Peyer's patch (tissue), 4 donors: Measurements from ENCODE around the gene ADH5.

Source experiments
- POLR2A ChIP-seq, 2 donors: fragments of 450-650 bp; IDR thresholded peaks; one replicate each; pipeline ENCODE4 v1.5.1; 2017; ENCODE audit warnings: antibody characterized with exemption in 2 of 2, mild to moderate bottlenecking in 2 of 2, moderate library complexity in 2 of 2
- TF ChIP-seq, protein P1 (sequence below), 6 experiments: fragments of 450-650 bp in 4 of 6; fragments of 200-600 bp in 2 of 6; sonication (generic) in 1 of 6; IDR thresholded peaks; one replicate each; pipeline ENCODE4 v1.5.1; 2017 to 2019; ENCODE audit warnings: antibody characterized with exemption in 6 of 6, mild to moderate bottlenecking in 3 of 6, moderate library complexity in 1 of 6

DNA sequence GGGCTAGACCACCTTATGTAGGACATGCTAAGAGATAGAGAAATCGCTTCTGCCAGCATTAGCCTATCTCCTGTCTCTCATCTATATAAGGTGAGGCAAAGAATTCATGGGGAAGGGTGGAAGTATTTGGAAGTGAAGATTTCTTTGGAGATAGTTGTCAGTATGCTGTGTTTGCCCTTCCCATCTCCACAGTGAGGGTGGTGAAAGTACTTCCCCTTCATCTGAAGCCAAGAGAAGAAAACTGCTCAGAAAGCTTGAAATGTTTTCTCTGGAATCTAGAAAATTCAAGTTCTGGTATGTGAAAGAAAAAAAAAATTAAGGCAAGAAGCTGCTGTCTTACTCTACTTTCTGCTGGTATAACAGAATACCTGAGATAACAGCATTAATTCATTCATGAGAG is 12.3 kb upstream of the ADH5 start:
- TF ChIP-seq, protein P1, sequence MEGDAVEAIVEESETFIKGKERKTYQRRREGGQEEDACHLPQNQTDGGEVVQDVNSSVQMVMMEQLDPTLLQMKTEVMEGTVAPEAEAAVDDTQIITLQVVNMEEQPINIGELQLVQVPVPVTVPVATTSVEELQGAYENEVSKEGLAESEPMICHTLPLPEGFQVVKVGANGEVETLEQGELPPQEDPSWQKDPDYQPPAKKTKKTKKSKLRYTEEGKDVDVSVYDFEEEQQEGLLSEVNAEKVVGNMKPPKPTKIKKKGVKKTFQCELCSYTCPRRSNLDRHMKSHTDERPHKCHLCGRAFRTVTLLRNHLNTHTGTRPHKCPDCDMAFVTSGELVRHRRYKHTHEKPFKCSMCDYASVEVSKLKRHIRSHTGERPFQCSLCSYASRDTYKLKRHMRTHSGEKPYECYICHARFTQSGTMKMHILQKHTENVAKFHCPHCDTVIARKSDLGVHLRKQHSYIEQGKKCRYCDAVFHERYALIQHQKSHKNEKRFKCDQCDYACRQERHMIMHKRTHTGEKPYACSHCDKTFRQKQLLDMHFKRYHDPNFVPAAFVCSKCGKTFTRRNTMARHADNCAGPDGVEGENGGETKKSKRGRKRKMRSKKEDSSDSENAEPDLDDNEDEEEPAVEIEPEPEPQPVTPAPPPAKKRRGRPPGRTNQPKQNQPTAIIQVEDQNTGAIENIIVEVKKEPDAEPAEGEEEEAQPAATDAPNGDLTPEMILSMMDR (IDR thresholded peaks at IDR 0.05) = no peak
- TF ChIP-seq POLR2A (IDR thresholded peaks at IDR 0.05) = no peak
